Activated CD4-positive, alpha-beta T cell treated with anti-CD3 and anti-CD28 coated beads, Interleukin-2, amount 50 U/mL, for 1 hour (primary cell): ENCODE measurements around the gene EML4.
"Not testable (repeated sequence)": the region's sequence is repeated elsewhere in the genome, so short reads cannot be mapped to it uniquely, and the experiment has no call there.

Experiments
- DNase-seq: peaks from one replicate; pipeline ENCODE4 v3.0.0-alpha.2; 2020

The EML4 gene

GRCh38 chr2:42270757-42271156 is 101.6 kb downstream of the EML4 start:
- DNase-seq, result no peak

DNA sequence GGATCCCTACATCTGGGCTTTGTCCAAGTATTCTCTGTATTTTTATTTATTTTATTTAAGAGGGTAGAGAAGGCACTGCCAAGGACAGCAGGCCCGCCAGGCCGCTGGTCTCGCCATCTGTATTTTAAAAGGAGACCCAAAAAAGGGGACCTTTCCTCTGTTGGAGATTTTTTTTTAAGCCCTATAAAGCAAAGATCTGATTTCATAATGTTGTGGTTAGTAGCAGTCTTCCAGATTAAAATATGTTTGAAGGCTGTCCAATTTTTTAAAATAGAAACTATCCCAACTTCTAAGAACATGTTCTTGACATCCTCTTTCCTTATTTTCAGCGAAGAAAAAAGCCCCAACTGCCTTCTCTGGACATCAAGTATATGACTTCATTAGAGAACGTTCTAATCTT is 102.1 kb downstream of the EML4 start:
- DNase-seq, result not testable (repeated sequence)

DNA sequence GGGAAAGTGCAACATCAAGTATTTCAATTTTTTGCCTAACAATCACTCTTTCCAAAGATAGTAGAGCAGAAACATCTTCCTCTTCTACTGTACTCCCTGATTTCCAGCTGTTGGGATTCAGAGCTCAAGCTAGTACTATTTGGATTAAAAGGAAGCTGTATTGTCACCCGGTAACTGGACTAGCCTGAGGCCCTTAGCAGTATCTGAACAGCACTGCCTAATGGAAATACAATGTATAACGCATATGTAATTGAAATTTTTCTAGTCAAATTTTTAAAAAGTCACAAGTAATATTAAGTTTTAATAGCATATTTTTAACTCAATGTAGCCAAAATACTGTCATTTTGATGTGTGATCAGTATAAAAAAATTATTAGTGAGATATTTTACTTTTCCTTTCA is 105.7 kb downstream of the EML4 start:
- DNase-seq, result no peak

DNA sequence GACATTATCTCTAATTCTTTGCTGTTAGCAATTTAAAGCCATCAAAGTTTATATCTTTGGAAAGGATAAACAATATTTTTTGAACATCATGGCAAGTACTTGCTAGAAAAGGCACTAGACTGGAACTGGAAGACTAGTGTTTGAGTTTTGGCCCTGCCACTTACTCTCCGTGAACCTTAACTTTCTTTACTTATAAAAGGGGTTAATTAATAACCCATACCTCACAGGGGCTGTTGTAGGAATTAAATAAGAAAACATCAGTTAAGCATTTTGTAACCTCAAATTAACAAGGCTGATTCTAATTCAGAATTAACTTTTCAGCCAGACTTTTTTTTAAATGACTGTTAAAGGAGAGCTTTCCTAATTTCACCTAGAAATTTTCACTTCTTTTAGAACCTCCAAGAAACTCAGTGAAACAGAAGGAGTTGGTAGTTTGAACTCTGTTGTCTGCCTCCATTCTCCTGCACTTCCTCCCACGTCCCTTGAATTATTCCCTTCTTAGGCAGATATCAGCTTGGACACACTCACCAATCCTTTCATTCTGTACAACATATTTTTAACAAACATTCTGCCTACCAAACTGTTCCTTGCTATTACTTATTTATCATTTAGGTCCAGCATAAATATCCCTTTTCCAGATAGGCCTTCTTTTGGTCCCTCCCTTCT is 112.4 kb downstream of the EML4 start:
- no peak for DNase-seq

- no peak for DNase-seq
Observed at GRCh38 chr2:42284019-42284418, 114.9 kb downstream of the EML4 start.

DNA sequence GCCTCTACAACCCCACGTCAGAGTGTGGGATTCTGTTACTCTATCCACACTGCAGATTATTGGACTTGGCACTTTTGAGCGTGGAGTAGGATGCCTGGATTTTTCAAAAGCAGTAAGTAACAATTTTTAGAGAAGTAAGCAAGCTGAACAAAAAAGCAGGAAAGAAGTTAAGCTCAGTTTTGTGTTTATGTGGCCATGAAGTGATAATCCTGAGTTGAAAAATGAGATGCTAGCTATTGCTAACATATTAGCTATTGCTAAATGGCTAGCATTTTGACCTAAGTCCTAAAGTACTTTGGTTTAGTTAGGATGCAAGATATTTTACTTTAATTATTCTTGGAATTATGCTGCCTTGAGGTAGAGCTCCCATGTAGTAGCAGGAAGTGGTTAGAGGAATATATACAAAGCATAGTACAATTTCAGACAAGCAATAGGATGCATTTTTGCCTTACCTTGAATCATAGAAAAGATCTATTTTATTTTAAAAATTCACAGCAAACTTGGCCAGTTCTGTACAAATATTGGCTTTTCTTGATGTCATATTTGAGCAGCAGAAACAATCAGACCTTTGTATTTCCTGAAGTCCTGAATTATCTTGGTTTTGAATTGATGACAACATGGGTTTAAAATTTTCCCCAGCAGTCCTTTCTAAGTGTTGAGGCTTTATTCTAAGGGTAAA is 117.3 kb downstream of the EML4 start:
- DNase-seq, result no peak

GRCh38 chr2:42288811-42289210 is 119.7 kb downstream of the EML4 start:
- DNase-seq, result no peak

GRCh38 chr2:42289222-42289621 is 120.1 kb downstream of the EML4 start:
- DNase-seq, result no peak

- no peak for DNase-seq
Observed at GRCh38 chr2:42290005-42290404, 120.9 kb downstream of the EML4 start.

DNA sequence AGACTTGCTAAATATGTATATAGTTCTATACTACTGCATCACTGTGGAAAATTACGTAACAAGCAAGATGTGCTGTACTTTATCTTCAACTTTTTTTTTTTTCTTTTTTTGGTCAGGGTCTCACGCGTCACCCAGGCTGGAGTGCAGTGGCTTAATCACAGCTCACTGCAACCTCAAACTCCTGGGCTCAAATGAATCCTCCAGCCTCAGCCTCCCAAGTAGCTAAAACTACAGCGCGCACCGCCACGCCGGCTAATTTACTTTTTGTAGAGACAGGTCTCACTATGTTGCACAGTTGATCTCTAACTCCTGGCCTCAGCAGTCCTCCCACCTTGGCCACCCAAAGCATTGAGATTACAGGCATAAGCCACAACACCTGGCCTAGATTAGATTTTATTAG is 123.9 kb downstream of the EML4 start:
- DNase-seq, result no peak

- no peak for DNase-seq
Observed at GRCh38 chr2:42296226-42296625, 127.1 kb downstream of the EML4 start.

DNA sequence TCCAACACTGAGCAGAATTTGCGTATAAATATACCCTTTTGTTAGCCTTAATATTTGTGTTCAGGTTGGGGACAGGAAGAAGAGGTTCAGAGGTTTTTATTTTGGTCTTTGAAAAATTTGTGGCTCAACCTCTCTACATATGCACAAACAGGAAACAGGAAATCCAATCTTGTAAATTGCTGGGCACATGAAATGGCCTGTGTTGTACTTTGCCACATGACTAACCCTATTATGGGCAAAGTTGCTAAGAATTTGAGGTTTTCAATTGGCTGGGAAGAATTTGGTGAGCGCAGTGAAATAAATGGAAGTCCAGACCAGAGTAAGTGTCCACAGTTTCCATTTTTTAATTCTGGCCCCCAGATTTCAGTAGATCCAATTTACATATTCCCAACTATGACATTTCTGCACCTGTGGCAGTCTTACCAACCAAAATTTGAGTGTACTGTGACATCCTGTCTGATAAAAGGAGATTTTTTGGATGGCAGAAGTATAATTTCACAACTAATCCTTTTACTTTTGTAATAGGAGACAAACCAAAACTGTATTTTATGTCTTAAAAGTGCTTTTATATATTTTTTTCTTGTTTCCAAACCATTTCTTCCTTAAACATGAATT is 128.3 kb downstream of the EML4 start:
- no peak for DNase-seq

DNA sequence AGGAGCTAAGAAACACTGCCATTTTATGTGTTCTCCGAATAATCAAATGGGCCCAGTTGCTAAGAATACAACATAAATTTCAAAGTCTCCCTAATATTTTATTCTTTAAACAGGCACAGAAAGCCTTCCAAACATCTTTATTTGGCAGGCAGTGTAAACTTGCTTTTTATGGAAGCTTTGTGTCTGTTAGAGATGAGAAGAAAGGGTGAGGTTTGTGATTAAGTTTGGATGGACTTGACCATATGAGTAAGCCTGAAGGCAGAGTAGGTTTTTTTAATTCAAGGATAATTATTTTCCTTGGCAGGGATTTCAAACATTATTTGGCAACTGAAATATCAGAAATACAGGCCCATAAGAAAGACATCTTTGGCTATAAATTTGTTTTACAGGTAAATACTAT is 129.0 kb downstream of the EML4 start:
- DNase-seq, result no peak

- no peak for DNase-seq
Observed at GRCh38 chr2:42298996-42299754, 130.0 kb downstream of the EML4 start.

GRCh38 chr2:42300527-42300926 is 131.4 kb downstream of the EML4 start:
- DNase-seq, result no peak

DNA sequence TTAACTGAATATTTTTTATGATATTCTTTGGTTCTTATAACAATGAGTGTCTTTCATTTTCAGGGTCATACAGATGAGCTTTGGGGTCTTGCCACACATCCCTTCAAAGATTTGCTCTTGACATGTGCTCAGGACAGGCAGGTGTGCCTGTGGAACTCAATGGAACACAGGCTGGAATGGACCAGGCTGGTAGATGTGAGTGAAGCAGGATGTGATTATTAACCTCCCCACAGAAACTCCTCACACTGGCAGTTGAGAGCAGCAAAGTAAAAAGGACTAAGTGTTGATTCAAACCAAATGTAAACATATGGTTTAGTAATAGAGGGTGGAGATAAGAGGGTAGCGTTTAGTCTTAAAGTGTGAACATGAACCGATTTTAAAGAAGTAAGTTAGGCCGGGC is 134.1 kb downstream of the EML4 start:
- DNase-seq, result no peak

GRCh38 chr2:42304059-42304713 is 135.0 kb downstream of the EML4 start:
- DNase-seq, result no peak

DNA sequence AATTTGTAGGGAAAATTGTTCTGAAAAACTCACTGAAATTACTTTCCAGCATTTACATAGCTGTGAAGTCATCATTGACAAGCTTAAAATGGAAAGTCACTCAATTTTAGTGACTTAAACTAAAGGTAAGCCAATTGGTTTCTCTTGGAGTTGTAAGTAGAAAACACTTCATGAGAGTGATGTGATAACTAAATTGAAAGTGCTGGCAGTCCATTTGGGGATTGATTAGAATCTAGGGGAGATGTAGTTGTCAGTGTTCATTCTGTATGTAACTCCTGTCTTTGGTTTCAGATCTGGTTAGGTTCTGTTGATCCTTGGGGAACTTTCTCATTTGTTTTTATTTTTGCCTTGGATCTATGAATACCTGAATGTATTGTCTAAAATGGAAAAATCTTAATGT is 138.0 kb downstream of the EML4 start:
- DNase-seq, result no peak

DNA sequence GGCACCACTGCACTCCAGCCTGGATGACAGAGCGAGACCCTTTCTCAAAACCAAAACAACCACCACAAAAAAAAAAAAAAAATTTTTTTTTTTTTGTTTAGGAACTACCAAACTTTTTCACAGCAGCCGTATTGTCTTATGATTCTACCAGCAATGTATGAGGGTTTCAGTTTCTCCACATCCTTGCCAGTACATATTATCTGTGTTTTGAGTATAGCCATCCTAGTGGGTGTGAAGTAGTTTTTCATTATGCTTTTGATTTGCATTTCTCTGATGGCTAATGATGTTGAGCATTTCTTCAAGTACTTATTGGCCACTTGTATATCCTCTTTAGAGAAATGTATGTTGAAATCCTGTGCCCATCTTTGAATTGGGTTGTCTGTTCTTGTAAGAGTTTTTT is 140.2 kb downstream of the EML4 start:
- DNase-seq, result no peak

GRCh38 chr2:42310007-42310515 is 140.9 kb downstream of the EML4 start:
- no peak for DNase-seq

DNA sequence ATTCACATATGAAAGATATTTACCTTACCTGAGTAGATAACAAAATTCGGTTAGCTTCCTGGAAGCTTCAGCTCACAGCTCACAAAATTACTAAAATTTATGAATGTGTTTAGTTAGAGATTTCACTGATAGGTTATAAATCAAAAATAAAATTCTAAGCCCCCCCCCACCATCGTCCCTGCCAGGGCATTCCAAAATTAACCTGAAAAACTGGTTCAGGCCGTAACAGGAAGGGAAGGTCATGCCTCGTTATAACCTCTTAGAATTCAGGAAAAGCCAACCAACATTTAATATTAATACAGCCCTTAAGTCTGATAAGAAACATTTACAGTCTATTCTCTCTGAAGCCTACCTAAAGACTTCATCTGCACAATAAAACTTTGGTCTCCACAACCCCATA is 143.0 kb downstream of the EML4 start:
- DNase-seq, result no peak

DNA sequence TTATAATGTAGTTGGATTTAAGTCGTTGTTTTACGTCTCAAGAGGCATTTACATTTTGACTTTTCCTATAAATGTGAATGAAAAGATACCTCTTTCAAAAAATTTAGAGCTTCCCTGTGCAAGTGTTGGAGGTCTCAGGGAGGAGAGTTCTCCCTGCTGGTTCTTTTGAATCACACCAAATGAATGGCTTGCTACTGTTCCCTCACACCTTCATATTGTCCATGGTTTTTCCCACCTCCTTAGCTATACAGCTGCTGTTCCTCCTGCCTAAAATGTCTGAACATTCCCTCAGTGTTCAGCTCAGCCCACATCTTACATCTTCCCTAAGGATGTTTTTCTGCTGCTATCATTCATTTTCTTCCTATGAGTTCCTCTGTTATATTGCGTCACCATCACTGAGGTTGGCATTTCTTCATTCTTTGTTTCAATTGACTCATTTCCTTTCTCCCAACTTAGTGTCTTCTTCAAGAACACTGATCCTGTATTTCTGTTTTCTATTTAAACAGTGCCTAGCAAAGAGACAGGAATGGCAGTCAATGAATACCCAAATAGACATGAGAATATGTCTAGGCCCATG is 145.8 kb downstream of the EML4 start:
- DNase-seq, result no peak
